H1 (cell line): ENCODE results near the gene OR4K2.
A peak's percentile ranks its signal among the peaks of the same experiment; 100 is the strongest.

Source experiments
- BRCA1 ChIP-seq: IDR thresholded peaks from 2 replicates; pipeline ENCODE4 v1.6.1; 2012; ENCODE audit warnings: low read depth, low read length, improper control_type of control experiment
- CHD1 ChIP-seq: IDR thresholded peaks from 2 replicates; pipeline ENCODE4 v1.6.1; 2012; ENCODE audit warnings: low read depth, low read length, improper control_type of control experiment
- CTCF ChIP-seq, 3 experiments: IDR thresholded peaks; 1 replicate in 2 of 3; 2 replicates in 1 of 3; pipeline versions ENCODE4 v1.5.1 to v1.6.1; 2011; ENCODE audit warnings: low read length in 3 of 3, mild to moderate bottlenecking in 3 of 3, inconsistent platforms in 2 of 3, low read depth in 1 of 3, moderate library complexity in 1 of 3; ENCODE audit not compliant: insufficient read depth in 1 of 3; ENCODE audit errors: control extremely low read depth in 1 of 3
- EP300 ChIP-seq, 2 experiments: IDR thresholded peaks; 1 replicate in 1 of 2; 2 replicates in 1 of 2; pipeline ENCODE4 v1.6.1; 2011 to 2012; ENCODE audit warnings: low read depth in 2 of 2, low read length in 2 of 2, mild to moderate bottlenecking in 2 of 2, borderline replicate concordance in 1 of 2, inconsistent platforms in 1 of 2, moderate library complexity in 1 of 2
- GTF2F1 ChIP-seq: IDR thresholded peaks from 2 replicates; pipeline ENCODE4 v1.6.1; 2012; ENCODE audit warnings: low read depth, low read length, improper control_type of control experiment, borderline replicate concordance
- POLR2A ChIP-seq, 2 experiments: IDR thresholded peaks; 1 replicate in 1 of 2; 2 replicates in 1 of 2; pipeline ENCODE4 v1.6.1; 2011; ENCODE audit warnings: low read depth in 2 of 2, low read length in 2 of 2, mild to moderate bottlenecking in 2 of 2; ENCODE audit errors: control extremely low read depth in 1 of 2
- POLR2AphosphoS5 ChIP-seq: IDR thresholded peaks from 2 replicates; pipeline ENCODE4 v1.6.1; 2011; ENCODE audit warnings: low read depth, low read length
- POU5F1 ChIP-seq: IDR thresholded peaks from 2 replicates; pipeline ENCODE4 v1.6.1; 2011; ENCODE audit warnings: low read depth, mild to moderate bottlenecking, low read length, moderate library complexity
- RAD21 ChIP-seq, 2 experiments: IDR thresholded peaks in 1 of 2; conservative IDR thresholded peaks in 1 of 2; 2 replicates each; pipeline ENCODE4 v1.6.1; 2011; ENCODE audit warnings: low read depth in 2 of 2, low read length in 2 of 2, improper control_type of control experiment in 1 of 2, inconsistent platforms in 1 of 2, mild to moderate bottlenecking in 1 of 2, moderate library complexity in 1 of 2
- RBBP5 ChIP-seq: IDR thresholded peaks from 2 replicates; pipeline ENCODE4 v1.7.1; 2012; ENCODE audit warnings: low read depth, mild to moderate bottlenecking, inconsistent platforms, low read length, moderate library complexity, borderline replicate concordance
- RFX5 ChIP-seq: IDR thresholded peaks from 2 replicates; pipeline ENCODE4 v1.6.1; 2011; ENCODE audit warnings: low read depth, low read length, improper control_type of control experiment, borderline replicate concordance

GRCh38 chr14:19878029-19878642 lies 3.2 kb downstream of the OR4K2 start:
- peak in 1 of 3 experiments; percentile 19; a peak in 1 of 4 replicates for TF ChIP-seq CTCF (IDR thresholded peaks at IDR 0.05; ENCODE audit: control extremely low read depth in 1 of 3, insufficient read depth in 1 of 3, low read depth in 1 of 3, low read length in 3 of 3)
- TF ChIP-seq BRCA1 = no peak
- no peak for TF ChIP-seq POLR2A (IDR thresholded peaks at IDR 0.05; ENCODE audit: control extremely low read depth in 1 of 2, low read depth in 2 of 2, low read length in 2 of 2)
- TF ChIP-seq RAD21 (IDR thresholded peaks at IDR 0.05 in 1 of 2, conservative IDR thresholded peaks at IDR 0.05 in 1 of 2; ENCODE audit: low read depth in 2 of 2, low read length in 2 of 2) = peak in 1 of 2 experiments; percentile 21; a peak in 2 of 4 replicates
- no peak for TF ChIP-seq POLR2AphosphoS5
- no peak for TF ChIP-seq POU5F1
- no peak for TF ChIP-seq EP300 (IDR thresholded peaks at IDR 0.05; ENCODE audit: borderline replicate concordance in 1 of 2, low read depth in 2 of 2, low read length in 2 of 2)
- TF ChIP-seq CHD1 = no peak
- no peak for TF ChIP-seq RFX5
- no peak for TF ChIP-seq GTF2F1
- TF ChIP-seq RBBP5 = no peak
